A549 (cell line): ENCODE measurements around the gene BEST3. TPM values are rescaled to one million over a fixed set of nuclear protein-coding genes. Genes with fewer than 3 reads are reported as not detected.

Experiments
- ATAC-seq, 2 experiments: fragments of 200-7000 bp in 1 of 2; fragments of >200 bp in 1 of 2; cut with Nextera tagmentation in 1 of 2; cut with Tn5 transposase in 1 of 2; 3 replicates each; pipeline versions ENCODE4 v1.8.0 to v1.9.1; 2018 to 2020; ENCODE audit warnings: mild to moderate bottlenecking in 1 of 2, moderate library complexity in 1 of 2
- CTCF ChIA-PET: fragments of 300-600 bp; sonication (Branson Sonifier 250); formaldehyde crosslinking; extraction: SDS; loops from one replicate; lab custom pipeline; 2021; ENCODE audit warnings: antibody characterized with exemption, inconsistent platforms; lab: Yijun Ruan, JAX
- POLR2A ChIA-PET: fragments of 350-600 bp; formaldehyde crosslinking; extraction: SDS; loops from one replicate; lab custom pipeline; 2021; ENCODE audit warnings: antibody characterized with exemption, inconsistent platforms; lab: Yijun Ruan, JAX
- DNase-seq, 2 experiments: peaks; one replicate each; pipeline versions ENCODE4 v3.0.0 to v3.0.0-alpha.2; 2011 to 2016; ENCODE audit warnings: low read depth in 1 of 2, low spot score in 1 of 2
- FAIRE-seq: peaks from 2 replicates; lab custom pipeline; 2011; peaks lifted over from hg19 to GRCh38; lab: Jason Lieb, UNC
- H3K27ac ChIP-seq, 2 experiments: fragments of >200 bp; sonication (Bioruptor Twin); formaldehyde crosslinking; 3 replicates each; pipeline ENCODE4 v1.5.1; 2016 to 2017
- H3K4me1 ChIP-seq: fragments of >200 bp; sonication (Bioruptor Twin); formaldehyde crosslinking; 3 replicates; pipeline ENCODE4 v1.6.1; 2016
- H3K4me2 ChIP-seq: fragments of >200 bp; sonication (Bioruptor Twin); formaldehyde crosslinking; 3 replicates; pipeline ENCODE4 v1.6.1; 2016
- H3K4me3 ChIP-seq: fragments of >200 bp; sonication (Bioruptor Twin); formaldehyde crosslinking; 3 replicates; pipeline ENCODE4 v1.5.1; 2016
- H3K9me3 ChIP-seq: fragments of >200 bp; sonication (Bioruptor Twin); formaldehyde crosslinking; 3 replicates; pipeline ENCODE4 v1.6.1; 2016
- CBX2 ChIP-seq: fragments of 200-600 bp; sonication (generic); IDR thresholded peaks from 2 replicates; pipeline ENCODE4 v1.6.1; 2016; ENCODE audit warnings: low read depth, mild to moderate bottlenecking, borderline replicate concordance
- CEBPB ChIP-seq, 2 experiments: fragments of >200 bp in 1 of 2; sonication (Bioruptor Twin) in 1 of 2; formaldehyde crosslinking in 1 of 2; IDR thresholded peaks; 2 replicates each; pipeline ENCODE4 v1.6.1; 2012 to 2016
- CHD4 ChIP-seq: fragments of 200-600 bp; sonication (generic); IDR thresholded peaks from 2 replicates; pipeline ENCODE4 v1.6.1; 2016; ENCODE audit warnings: antibody characterized with exemption, mild to moderate bottlenecking, borderline replicate concordance
- FOSL2 ChIP-seq, 2 experiments: fragments of 450-650 bp in 1 of 2; fragments of >200 bp in 1 of 2; sonication (Bioruptor Twin) in 1 of 2; formaldehyde crosslinking; IDR thresholded peaks; 2 replicates each; pipeline versions ENCODE4 v1.5.0 to v1.6.1; 2016 to 2020; ENCODE audit warnings: mild to moderate bottlenecking in 1 of 2, moderate library complexity in 1 of 2
- FOXS1 ChIP-seq: fragments of 250-450 bp; sonication (Bioruptor Pico); IDR thresholded peaks from 2 replicates; pipeline ENCODE4 v1.5.0; 2020; ENCODE audit warnings: mild to moderate bottlenecking, moderate library complexity
- GATA3 ChIP-seq: IDR thresholded peaks from 2 replicates; pipeline ENCODE4 v1.6.1; 2012; ENCODE audit warnings: borderline replicate concordance
- HOXB5 ChIP-seq: fragments of 250-450 bp; sonication (Bioruptor Pico); IDR thresholded peaks from 2 replicates; pipeline ENCODE4 v1.5.0; 2020; ENCODE audit warnings: mild to moderate bottlenecking, moderate library complexity
- JUN ChIP-seq, 2 experiments: fragments of >200 bp; sonication (Bioruptor Twin); formaldehyde crosslinking; IDR thresholded peaks; 2 replicates in 1 of 2; 3 replicates in 1 of 2; pipeline ENCODE4 v1.6.1; 2016 to 2017
- JUNB ChIP-seq: fragments of >200 bp; sonication (Bioruptor Twin); formaldehyde crosslinking; IDR thresholded peaks from 2 replicates; pipeline ENCODE4 v1.6.1; 2016
- KDM1A ChIP-seq: fragments of 200-600 bp; sonication (generic); IDR thresholded peaks from 2 replicates; pipeline ENCODE4 v1.6.1; 2016; ENCODE audit warnings: low read depth, mild to moderate bottlenecking
- MYC ChIP-seq: IDR thresholded peaks from 2 replicates; pipeline ENCODE4 v1.6.1; 2012; ENCODE audit warnings: mild to moderate bottlenecking, inconsistent platforms, low read length, improper control_type of control experiment, borderline replicate concordance
- NFE2L2 ChIP-seq: fragments of 150-350 bp; conservative IDR thresholded peaks from 2 replicates; pipeline ENCODE4 v1.6.1; 2014; ENCODE audit warnings: low read length
- NR3C1 ChIP-seq: fragments of >200 bp; sonication (Bioruptor Twin); formaldehyde crosslinking; IDR thresholded peaks from 3 replicates; pipeline ENCODE4 v1.6.1; 2017
- PHF8 ChIP-seq: fragments of 200-600 bp; sonication (generic); IDR thresholded peaks from 2 replicates; pipeline ENCODE4 v1.6.1; 2016; ENCODE audit warnings: low read depth, mild to moderate bottlenecking, antibody characterized with exemption, moderate library complexity, borderline replicate concordance
- RAD21 ChIP-seq, 2 experiments: fragments of >200 bp in 1 of 2; sonication (Bioruptor Twin) in 1 of 2; formaldehyde crosslinking in 1 of 2; IDR thresholded peaks in 1 of 2; conservative IDR thresholded peaks in 1 of 2; 2 replicates in 1 of 2; 3 replicates in 1 of 2; pipeline ENCODE4 v1.6.1; 2012 to 2018; ENCODE audit warnings: inconsistent platforms in 1 of 2
- RCOR1 ChIP-seq: fragments of 150-350 bp; IDR thresholded peaks from 2 replicates; pipeline ENCODE4 v1.6.1; 2014; ENCODE audit warnings: antibody characterized with exemption, low read length, low read depth
- RFX5 ChIP-seq: fragments of 450-650 bp; IDR thresholded peaks from 2 replicates; pipeline ENCODE4 v1.7.1; 2014; ENCODE audit warnings: antibody characterized with exemption, mild to moderate bottlenecking, moderate library complexity
- SMC3 ChIP-seq: fragments of >200 bp; sonication (Bioruptor Twin); formaldehyde crosslinking; IDR thresholded peaks from 3 replicates; pipeline ENCODE4 v1.6.1; 2018; ENCODE audit warnings: inconsistent platforms
- SREBF2 ChIP-seq: fragments of 450-650 bp; IDR thresholded peaks from 2 replicates; pipeline ENCODE4 v1.6.1; 2014; ENCODE audit warnings: mild to moderate bottlenecking, moderate library complexity
- WGBS: methylation state at CpG from one replicate; pipeline ENCODE4 v1.1.6; 2017; ENCODE audit errors: missing lambda C conversion rate; 5-methylcytosine and 5-hydroxymethylcytosine counted together
- polyA plus RNA-seq, 4 experiments: library from polyadenylated mRNA; depleted of rRNA in 3 of 4; stranded (reverse); fragments of >200 nt; fragmentation: RNase III in 1 of 4; extraction: RNeasy Plus Mini Kit Qiagen cat#74134 plus additional on column Dnase treatment in 1 of 4; gene quantifications; 2 replicates in 3 of 4; 3 replicates in 1 of 4; pipeline ENCODE4 v1.2.3, GENCODE V29; 2011 to 2017
- TF ChIP-seq, protein P1 (sequence below): fragments of >200 bp; sonication (Bioruptor Twin); formaldehyde crosslinking; IDR thresholded peaks from 3 replicates; pipeline ENCODE4 v1.5.1; 2016
- TF ChIP-seq, protein P2 (sequence below): fragments of >200 bp; sonication (Bioruptor Twin); formaldehyde crosslinking; IDR thresholded peaks from 3 replicates; pipeline ENCODE4 v1.6.1; 2016
- TF ChIP-seq, protein P3 (sequence below): IDR thresholded peaks from 2 replicates; pipeline ENCODE4 v1.6.1; 2012
- TF ChIP-seq, protein P4 (sequence below): fragments of 250-450 bp; sonication (Bioruptor Pico); IDR thresholded peaks from 2 replicates; pipeline ENCODE4 v1.5.0; 2020; ENCODE audit warnings: low read depth, mild to moderate bottlenecking, moderate library complexity
- TF ChIP-seq, protein P5 (sequence below): fragments of 250-450 bp; sonication (Bioruptor Pico); IDR thresholded peaks from 2 replicates; pipeline ENCODE4 v1.5.0; 2021; ENCODE audit warnings: mild to moderate bottlenecking, moderate library complexity, borderline replicate concordance
- TF ChIP-seq, protein P6 (sequence below): fragments of 450-650 bp; IDR thresholded peaks from 2 replicates; pipeline ENCODE4 v1.6.1; 2014; ENCODE audit warnings: antibody characterized with exemption

BEST3 gene
- polyA plus RNA-seq, 2 of the 4 experiments (the other 2 are of a cell fraction): 0.57 to 1.2 TPM

DNA sequence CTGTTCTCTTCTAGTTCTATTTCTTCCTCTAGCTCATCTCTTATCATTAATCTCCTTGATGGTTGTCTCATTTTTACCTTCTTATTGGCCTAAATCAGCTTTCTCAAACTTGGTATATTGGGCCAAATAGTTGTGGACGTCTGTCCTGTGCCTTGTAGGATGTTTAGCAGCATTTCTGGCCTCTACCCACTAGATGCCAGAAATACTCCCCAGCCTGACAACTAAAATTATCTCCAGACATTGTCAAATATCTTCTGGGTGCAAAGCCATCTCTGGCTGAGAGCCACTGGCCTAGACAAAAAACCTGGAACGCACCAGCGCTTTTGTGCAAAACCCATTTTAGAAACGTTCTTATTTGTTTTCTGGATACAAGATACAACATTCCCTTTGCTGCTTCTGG, 49.6 kb downstream of the BEST3 start:
- FAIRE-seq: no peak
- no peaks in the 10 kb centered on the region for H3K9me3 ChIP-seq
- H3K27ac ChIP-seq: no peak overlapping the region
- ATAC-seq: peak in 1 of 2 experiments; percentile 61; a peak in 4 of 6 replicates
- ChIA-PET CTCF (interaction anchor here (1.7 to 2.5 kb wide), 2 partner anchors 11 to 33 kb away, joined by 5 to 20 read pairs; no protein-coding TSS in a partner anchor), POLR2A (no interaction called here)
- TF ChIP-seq CBX2 (no peak), RAD21 (conservative IDR thresholded peaks at IDR 0.05 in 1 of 2, IDR thresholded peaks at IDR 0.05 in 1 of 2) (peak; percentile 25 to 52; a peak in 3 of 5 replicates), SMC3 (0 out of 3 replicates have a peak, but pooled peaks have one; percentile 17)
- TF ChIP-seq, protein P1, sequence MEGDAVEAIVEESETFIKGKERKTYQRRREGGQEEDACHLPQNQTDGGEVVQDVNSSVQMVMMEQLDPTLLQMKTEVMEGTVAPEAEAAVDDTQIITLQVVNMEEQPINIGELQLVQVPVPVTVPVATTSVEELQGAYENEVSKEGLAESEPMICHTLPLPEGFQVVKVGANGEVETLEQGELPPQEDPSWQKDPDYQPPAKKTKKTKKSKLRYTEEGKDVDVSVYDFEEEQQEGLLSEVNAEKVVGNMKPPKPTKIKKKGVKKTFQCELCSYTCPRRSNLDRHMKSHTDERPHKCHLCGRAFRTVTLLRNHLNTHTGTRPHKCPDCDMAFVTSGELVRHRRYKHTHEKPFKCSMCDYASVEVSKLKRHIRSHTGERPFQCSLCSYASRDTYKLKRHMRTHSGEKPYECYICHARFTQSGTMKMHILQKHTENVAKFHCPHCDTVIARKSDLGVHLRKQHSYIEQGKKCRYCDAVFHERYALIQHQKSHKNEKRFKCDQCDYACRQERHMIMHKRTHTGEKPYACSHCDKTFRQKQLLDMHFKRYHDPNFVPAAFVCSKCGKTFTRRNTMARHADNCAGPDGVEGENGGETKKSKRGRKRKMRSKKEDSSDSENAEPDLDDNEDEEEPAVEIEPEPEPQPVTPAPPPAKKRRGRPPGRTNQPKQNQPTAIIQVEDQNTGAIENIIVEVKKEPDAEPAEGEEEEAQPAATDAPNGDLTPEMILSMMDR: peak; percentile 13; the same call in 1 of the 3 replicates
- peak in 1 of 2 experiments; percentile 13 for DNase-seq
- H3K4me3 ChIP-seq: no peak overlapping the region
- H3K4me2 ChIP-seq: no peak overlapping the region
- WGBS: 34% methylated on average over 4 of the region's 4 CpGs
- H3K4me1 ChIP-seq: peaks cover 9% of the 10 kb centered on the region; the same call in 1 of the 3 replicates

DNA sequence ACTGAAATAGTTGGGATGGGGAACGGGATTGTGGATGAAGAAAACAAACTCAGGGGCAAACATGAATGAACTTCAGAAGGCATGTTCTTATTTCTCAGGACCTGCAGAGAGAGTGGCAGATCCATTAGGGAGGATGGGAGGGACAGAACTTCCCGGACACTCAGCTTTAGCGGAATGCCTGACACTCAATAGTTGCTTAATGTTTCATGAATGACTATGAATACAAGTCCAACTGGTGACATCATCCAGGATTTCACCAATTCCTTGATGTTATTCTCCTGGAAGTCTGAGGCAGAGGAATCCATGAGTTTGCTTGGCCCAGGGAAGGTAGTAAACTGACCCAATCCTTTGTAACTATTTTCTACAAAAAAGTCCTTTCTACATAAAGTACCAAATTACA, 50.6 kb downstream of the BEST3 start:
- WGBS: 32% methylated on average over 3 of the region's 3 CpGs
- H3K4me3 ChIP-seq: no peak overlapping the region
- no peaks in the 10 kb centered on the region for H3K9me3 ChIP-seq
- FAIRE-seq (no peak), ATAC-seq (peak; percentile 83 to 86), DNase-seq (peak in 1 of 2 experiments; percentile 57)
- H3K27ac ChIP-seq: no peak overlapping the region
- peaks cover 9% of the 10 kb centered on the region; the same call in 1 of the 3 replicates for H3K4me1 ChIP-seq
- ChIA-PET POLR2A (no interaction called here), CTCF (interaction anchor here (2.5 kb wide), 1 partner anchor 10 kb away, joined by 20 read pairs; no protein-coding TSS in a partner anchor)
- TF ChIP-seq FOSL2 (IDR thresholded peaks at IDR 0.05): no peak
- TF ChIP-seq FOSL2 (CRISPR knock-in tag; IDR thresholded peaks at IDR 0.05): peak; percentile 34; the same call in 1 of the 2 replicates
- no peak for TF ChIP-seq CBX2
- no peak for TF ChIP-seq NFE2L2
- TF ChIP-seq RFX5: no peak
- peak in 1 of 2 experiments; percentile 21; a peak in 2 of 4 replicates for TF ChIP-seq CEBPB (IDR thresholded peaks at IDR 0.05)
- TF ChIP-seq, protein P2, sequence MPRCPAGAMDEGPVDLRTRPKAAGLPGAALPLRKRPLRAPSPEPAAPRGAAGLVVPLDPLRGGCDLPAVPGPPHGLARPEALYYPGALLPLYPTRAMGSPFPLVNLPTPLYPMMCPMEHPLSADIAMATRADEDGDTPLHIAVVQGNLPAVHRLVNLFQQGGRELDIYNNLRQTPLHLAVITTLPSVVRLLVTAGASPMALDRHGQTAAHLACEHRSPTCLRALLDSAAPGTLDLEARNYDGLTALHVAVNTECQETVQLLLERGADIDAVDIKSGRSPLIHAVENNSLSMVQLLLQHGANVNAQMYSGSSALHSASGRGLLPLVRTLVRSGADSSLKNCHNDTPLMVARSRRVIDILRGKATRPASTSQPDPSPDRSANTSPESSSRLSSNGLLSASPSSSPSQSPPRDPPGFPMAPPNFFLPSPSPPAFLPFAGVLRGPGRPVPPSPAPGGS: no peak
- no peak for TF ChIP-seq JUN (IDR thresholded peaks at IDR 0.05)
- no peak for TF ChIP-seq FOXS1 (CRISPR knock-in tag)
- no peak for TF ChIP-seq MYC
- no peak for TF ChIP-seq SREBF2
- no peak for TF ChIP-seq HOXB5 (CRISPR knock-in tag)
- TF ChIP-seq, protein P3, sequence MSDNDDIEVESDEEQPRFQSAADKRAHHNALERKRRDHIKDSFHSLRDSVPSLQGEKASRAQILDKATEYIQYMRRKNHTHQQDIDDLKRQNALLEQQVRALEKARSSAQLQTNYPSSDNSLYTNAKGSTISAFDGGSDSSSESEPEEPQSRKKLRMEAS: no peak
- TF ChIP-seq, protein P4, sequence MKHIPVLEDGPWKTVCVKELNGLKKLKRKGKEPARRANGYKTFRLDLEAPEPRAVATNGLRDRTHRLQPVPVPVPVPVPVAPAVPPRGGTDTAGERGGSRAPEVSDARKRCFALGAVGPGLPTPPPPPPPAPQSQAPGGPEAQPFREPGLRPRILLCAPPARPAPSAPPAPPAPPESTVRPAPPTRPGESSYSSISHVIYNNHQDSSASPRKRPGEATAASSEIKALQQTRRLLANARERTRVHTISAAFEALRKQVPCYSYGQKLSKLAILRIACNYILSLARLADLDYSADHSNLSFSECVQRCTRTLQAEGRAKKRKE: no peak
- TF ChIP-seq JUNB: no peak
- TF ChIP-seq NR3C1: no peak
- H3K4me2 ChIP-seq: peak overlapping the region; percentile 7; the same call in 1 of the 3 replicates

DNA sequence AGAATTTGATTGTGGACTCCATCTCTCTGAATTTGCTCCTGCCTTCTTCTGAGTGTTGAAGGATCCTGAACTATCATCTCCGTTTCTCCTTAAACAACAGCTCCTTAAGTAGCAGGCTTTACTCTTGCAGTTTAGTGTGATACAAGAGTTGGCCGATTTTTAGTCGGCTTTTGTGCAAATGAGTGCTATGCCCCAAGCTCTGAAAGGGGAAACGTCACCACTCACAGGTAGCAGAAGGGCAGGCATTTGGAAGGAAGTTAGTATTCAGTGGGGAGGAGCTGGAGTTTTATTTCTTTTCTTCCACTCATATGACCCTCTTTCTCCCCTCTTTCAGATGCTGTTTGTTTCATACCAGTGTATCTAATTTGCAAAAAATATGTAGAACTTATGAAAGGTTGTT, 51.9 kb downstream of the BEST3 start:
- POLR2A ChIA-PET: no interaction called here
- TF ChIP-seq KDM1A (no peak), RCOR1 (no peak), CBX2 (no peak), PHF8 (no peak), CHD4 (no peak), MYC (no peak), GATA3 (no peak)
- TF ChIP-seq, protein P2: no peak
- TF ChIP-seq, protein P5, sequence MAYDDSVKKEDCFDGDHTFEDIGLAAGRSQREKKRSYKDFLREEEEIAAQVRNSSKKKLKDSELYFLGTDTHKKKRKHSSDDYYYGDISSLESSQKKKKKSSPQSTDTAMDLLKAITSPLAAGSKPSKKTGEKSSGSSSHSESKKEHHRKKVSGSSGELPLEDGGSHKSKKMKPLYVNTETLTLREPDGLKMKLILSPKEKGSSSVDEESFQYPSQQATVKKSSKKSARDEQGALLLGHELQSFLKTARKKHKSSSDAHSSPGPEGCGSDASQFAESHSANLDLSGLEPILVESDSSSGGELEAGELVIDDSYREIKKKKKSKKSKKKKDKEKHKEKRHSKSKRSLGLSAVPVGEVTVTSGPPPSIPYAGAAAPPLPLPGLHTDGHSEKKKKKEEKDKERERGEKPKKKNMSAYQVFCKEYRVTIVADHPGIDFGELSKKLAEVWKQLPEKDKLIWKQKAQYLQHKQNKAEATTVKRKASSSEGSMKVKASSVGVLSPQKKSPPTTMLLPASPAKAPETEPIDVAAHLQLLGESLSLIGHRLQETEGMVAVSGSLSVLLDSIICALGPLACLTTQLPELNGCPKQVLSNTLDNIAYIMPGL (CRISPR knock-in tag): no peak
- TF ChIP-seq, protein P6, sequence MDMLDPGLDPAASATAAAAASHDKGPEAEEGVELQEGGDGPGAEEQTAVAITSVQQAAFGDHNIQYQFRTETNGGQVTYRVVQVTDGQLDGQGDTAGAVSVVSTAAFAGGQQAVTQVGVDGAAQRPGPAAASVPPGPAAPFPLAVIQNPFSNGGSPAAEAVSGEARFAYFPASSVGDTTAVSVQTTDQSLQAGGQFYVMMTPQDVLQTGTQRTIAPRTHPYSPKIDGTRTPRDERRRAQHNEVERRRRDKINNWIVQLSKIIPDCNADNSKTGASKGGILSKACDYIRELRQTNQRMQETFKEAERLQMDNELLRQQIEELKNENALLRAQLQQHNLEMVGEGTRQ: no peak

More for the DNA sequence above, 51.9 kb downstream of the BEST3 start:
- Histone ChIP-seq H3K9me3 (no peaks in the 10 kb centered on the region), H3K27ac (no peak overlapping the region), H3K4me1 (peaks cover 9% of the 10 kb centered on the region; the same call in 1 of the 3 replicates), H3K4me3 (no peak overlapping the region), H3K4me2 (no peak overlapping the region)
- no peak for ATAC-seq
- DNase-seq: no peak
- FAIRE-seq: no peak
- CTCF ChIA-PET: interaction anchor here (1.0 to 4.4 kb wide), 4 partner anchors 26 to 364 kb away, joined by 3 to 17 read pairs (median 4); no protein-coding TSS in a partner anchor
- WGBS: 50% methylated on average over 4 of the region's 4 CpGs
